Muscle of back (tissue), 13 donors: ENCODE results near the gene ATP9A. TPM values are rescaled to one million over a fixed set of nuclear protein-coding genes. Genes with fewer than 3 reads are reported as not detected.
A peak's percentile ranks its signal among the peaks of the same experiment; 100 is the strongest.
"Not testable (repeated sequence)": the region's sequence is repeated elsewhere in the genome, so short reads cannot be mapped to it uniquely, and the experiment has no call there.

ENCODE experiments used
- DNase-seq, 3 donors: peaks; one replicate each; pipeline versions ENCODE4 v3.0.0 to v3.0.0-alpha.2; 2013
- long read RNA-seq, 9 donors: transcript quantifications; one replicate each; lab custom pipeline, GENCODE V29; 2026
- polyA plus RNA-seq, 10 donors: library from polyadenylated mRNA; unstranded; fragments of 120-200 nt; gene quantifications; one replicate each; pipeline ENCODE4 v1.2.1, GENCODE V29; 2013; ENCODE audit not compliant: insufficient read length in 10 of 10

Gene ATP9A
- 10 to 100 TPM; 45.9 to 97.3 (median 59.9) TPM for polyA plus RNA-seq
- long read RNA-seq, donor 1, full-length matches to known transcripts: 2 of 13 reads
- long read RNA-seq, donor 1, partial matches to known transcripts: 11 of 13 reads
- long read RNA-seq, donor 1, other reads (novel, unspliced or antisense): 0 of 13 reads
- long read RNA-seq, donor 2, full-length matches to known transcripts: 3 of 12 reads
- long read RNA-seq, donor 2, partial matches to known transcripts: 9 of 12 reads
- long read RNA-seq, donor 2, other reads (novel, unspliced or antisense): 0 of 12 reads
- long read RNA-seq, donor 3: 0 reads
- long read RNA-seq, donor 4, full-length matches to known transcripts: 4 of 4 reads
- long read RNA-seq, donor 4, partial matches to known transcripts: 0 of 4 reads
- long read RNA-seq, donor 4, other reads (novel, unspliced or antisense): 0 of 4 reads
- long read RNA-seq, donor 5, full-length matches to known transcripts: 1 of 1 reads
- long read RNA-seq, donor 5, partial matches to known transcripts: 0 of 1 reads
- long read RNA-seq, donor 5, other reads (novel, unspliced or antisense): 0 of 1 reads
- long read RNA-seq, donor 6, full-length matches to known transcripts: 3 of 21 reads
- long read RNA-seq, donor 6, partial matches to known transcripts: 18 of 21 reads
- long read RNA-seq, donor 6, other reads (novel, unspliced or antisense): 0 of 21 reads
- long read RNA-seq, donor 7, full-length matches to known transcripts: 2 of 2 reads
- long read RNA-seq, donor 7, partial matches to known transcripts: 0 of 2 reads
- long read RNA-seq, donor 7, other reads (novel, unspliced or antisense): 0 of 2 reads
- long read RNA-seq, donor 8, full-length matches to known transcripts: 2 of 2 reads
- long read RNA-seq, donor 8, partial matches to known transcripts: 0 of 2 reads
- long read RNA-seq, donor 8, other reads (novel, unspliced or antisense): 0 of 2 reads
- long read RNA-seq, donor 9: 0 reads

GRCh38 chr20:51767867-51768758 lies at the start of gene ATP9A:
ATP9A (minus strand) TSS chr20:51768390; CDS start chr20:51768369, 21 bp downstream.
- DNase-seq: peak in 2 of 3 donors; percentile 46 to 70

GRCh38 chr20:51816856-51817255 lies 48.7 kb upstream of the ATP9A start:
- not testable (repeated sequence) for DNase-seq

GRCh38 chr20:51815383-51816076 lies 47.3 kb upstream of the ATP9A start:
- no peak for DNase-seq

GRCh38 chr20:51812861-51813260 lies 44.7 kb upstream of the ATP9A start:
- DNase-seq: no peak

GRCh38 chr20:51811514-51812128 lies 43.4 kb upstream of the ATP9A start:
- no peak for DNase-seq

GRCh38 chr20:51811042-51811355 lies 42.8 kb upstream of the ATP9A start:
- no peak for DNase-seq

- no peak for DNase-seq
Observed at GRCh38 chr20:51810155-51811041, 42.2 kb upstream of the ATP9A start.

GRCh38 chr20:51807720-51808250 lies 39.6 kb upstream of the ATP9A start:
- DNase-seq: peak in 1 of 3 donors; percentile 78

GRCh38 chr20:51804754-51805153 lies 36.6 kb upstream of the ATP9A start:
- no peak for DNase-seq

- peak in 1 of 3 donors; percentile 44 for DNase-seq
Observed at GRCh38 chr20:51803148-51803854, 35.1 kb upstream of the ATP9A start.

GRCh38 chr20:51802170-51802751 lies 34.1 kb upstream of the ATP9A start, which contains the start of gene SALL4:
SALL4 (minus strand) TSS chr20:51802521; CDS start chr20:51802408, 113 bp downstream.
- peak in 1 of 3 donors; percentile 32 for DNase-seq

- DNase-seq: no peak
Observed at GRCh38 chr20:51801823-51802123, 33.6 kb upstream of the ATP9A start.

GRCh38 chr20:51801122-51801822 lies 33.1 kb upstream of the ATP9A start:
- peak in 1 of 3 donors; percentile 41 for DNase-seq

GRCh38 chr20:51800872-51801121 lies 32.6 kb upstream of the ATP9A start:
- peak in 2 of 3 donors; percentile 30 to 53 for DNase-seq

GRCh38 chr20:51800060-51800871 lies 32.1 kb upstream of the ATP9A start:
- peak in 2 of 3 donors; percentile 73 to 83 for DNase-seq

GRCh38 chr20:51799401-51799860 lies 31.2 kb upstream of the ATP9A start:
- DNase-seq: peak in 1 of 3 donors; percentile 9
